ENCODE results near the gene POU6F2. TPM values are rescaled to one million over a fixed set of nuclear protein-coding genes. Genes with fewer than 3 reads are reported as not detected.

Gene POU6F2
- total and polyA plus RNA-seq, 2 donors from 2014 or later = 0.47 TPM; not detected in 1

DNA sequence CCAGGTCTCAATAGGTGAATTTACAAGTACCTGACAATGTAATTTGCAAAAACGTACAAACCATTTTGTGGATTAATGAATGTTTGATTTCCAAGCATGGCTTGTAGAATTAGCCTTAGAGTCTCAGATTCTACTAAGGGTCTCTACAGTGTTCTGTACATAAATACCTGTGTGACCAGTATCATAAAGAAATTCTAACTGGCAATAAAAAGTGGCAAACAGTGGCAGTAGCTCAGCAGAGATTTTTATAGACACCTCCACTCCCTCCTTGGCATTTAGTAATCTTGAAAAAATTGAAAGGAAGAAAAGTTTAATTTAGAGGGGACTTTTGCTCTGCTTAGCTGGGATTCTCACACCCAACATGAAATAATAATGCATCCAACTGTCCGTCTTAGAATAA is 220.8 kb downstream of the POU6F2 start:
- Histone ChIP-seq H3K9me3 (ENCODE audit: control insufficient read depth in 2 of 3, insufficient read depth in 1 of 3, low read length in 3 of 3) (no peaks in the 10 kb centered on the region), H3K36me3 (ENCODE audit: control insufficient read depth in 2 of 3, insufficient read depth in 3 of 3, low read length in 3 of 3) (no peaks in the 10 kb centered on the region), H3K27me3 (ENCODE audit: control insufficient read depth, insufficient read depth, low read length) (no peaks in the 10 kb centered on the region), H3K27ac (ENCODE audit: low read depth in 2 of 2, low read length in 2 of 2) (no peak overlapping the region), H3K4me3 (ENCODE audit: low read length in 3 of 3) (no peak overlapping the region), H3K4me1 (ENCODE audit: control insufficient read depth in 2 of 3, insufficient read depth in 2 of 3, low read depth in 1 of 3, low read length in 3 of 3) (no peaks in the 10 kb centered on the region), H3K9ac (ENCODE audit: low read length in 3 of 3) (no peak overlapping the region)
- FAIRE-seq (no peak), DNase-seq (no peak)
- TF ChIP-seq, protein P1, sequence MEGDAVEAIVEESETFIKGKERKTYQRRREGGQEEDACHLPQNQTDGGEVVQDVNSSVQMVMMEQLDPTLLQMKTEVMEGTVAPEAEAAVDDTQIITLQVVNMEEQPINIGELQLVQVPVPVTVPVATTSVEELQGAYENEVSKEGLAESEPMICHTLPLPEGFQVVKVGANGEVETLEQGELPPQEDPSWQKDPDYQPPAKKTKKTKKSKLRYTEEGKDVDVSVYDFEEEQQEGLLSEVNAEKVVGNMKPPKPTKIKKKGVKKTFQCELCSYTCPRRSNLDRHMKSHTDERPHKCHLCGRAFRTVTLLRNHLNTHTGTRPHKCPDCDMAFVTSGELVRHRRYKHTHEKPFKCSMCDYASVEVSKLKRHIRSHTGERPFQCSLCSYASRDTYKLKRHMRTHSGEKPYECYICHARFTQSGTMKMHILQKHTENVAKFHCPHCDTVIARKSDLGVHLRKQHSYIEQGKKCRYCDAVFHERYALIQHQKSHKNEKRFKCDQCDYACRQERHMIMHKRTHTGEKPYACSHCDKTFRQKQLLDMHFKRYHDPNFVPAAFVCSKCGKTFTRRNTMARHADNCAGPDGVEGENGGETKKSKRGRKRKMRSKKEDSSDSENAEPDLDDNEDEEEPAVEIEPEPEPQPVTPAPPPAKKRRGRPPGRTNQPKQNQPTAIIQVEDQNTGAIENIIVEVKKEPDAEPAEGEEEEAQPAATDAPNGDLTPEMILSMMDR (IDR thresholded peaks at IDR 0.05; ENCODE audit: borderline replicate concordance, extremely low read depth, insufficient read depth) = no peak
- intact Hi-C loops (cut with DNase I) = no loop called here

- DNase-seq (no peak), FAIRE-seq (no peak)
- H3K4me3 ChIP-seq (ENCODE audit: low read length in 3 of 3) = no peak overlapping the region
- H3K27ac ChIP-seq (ENCODE audit: low read depth in 2 of 2, low read length in 2 of 2) = no peak overlapping the region
- no peak overlapping the region for H3K9ac ChIP-seq (ENCODE audit: low read length in 3 of 3)
- no peaks in the 10 kb centered on the region for H3K36me3 ChIP-seq (ENCODE audit: control insufficient read depth in 2 of 3, insufficient read depth in 3 of 3, low read length in 3 of 3)
- TF ChIP-seq, protein P1 (IDR thresholded peaks at IDR 0.05; ENCODE audit: borderline replicate concordance, extremely low read depth, insufficient read depth) = no peak
- no peaks in the 10 kb centered on the region for H3K4me1 ChIP-seq (ENCODE audit: control insufficient read depth in 2 of 3, insufficient read depth in 2 of 3, low read depth in 1 of 3, low read length in 3 of 3)
- no peaks in the 10 kb centered on the region for H3K27me3 ChIP-seq (ENCODE audit: control insufficient read depth, insufficient read depth, low read length)
- intact Hi-C loops (cut with DNase I) = no loop called here
- no peaks in the 10 kb centered on the region for H3K9me3 ChIP-seq (ENCODE audit: control insufficient read depth in 2 of 3, insufficient read depth in 1 of 3, low read length in 3 of 3)
These were observed 221.3 kb downstream of the POU6F2 start for GRCh38 chr7:39199006-39199405.

DNA sequence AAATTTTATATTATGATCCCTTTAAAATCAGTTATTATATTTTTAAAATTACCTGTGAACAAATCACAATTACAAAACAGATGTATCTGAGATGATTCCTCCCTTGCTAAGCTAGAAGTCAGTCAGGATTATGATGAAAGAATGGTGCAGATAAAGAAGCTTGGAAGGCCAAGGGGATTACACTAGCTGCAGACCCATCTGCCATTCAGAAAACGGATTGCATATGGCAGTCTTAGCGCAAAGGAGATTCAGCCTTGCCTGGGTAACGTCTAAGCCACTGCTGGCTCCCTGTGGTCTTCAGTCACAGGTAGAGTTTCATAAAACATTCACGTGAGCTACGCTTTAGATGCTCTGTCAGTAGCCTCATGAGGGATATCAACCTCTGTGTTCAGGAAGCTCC is 222.2 kb downstream of the POU6F2 start:
- no peak overlapping the region for H3K27ac ChIP-seq (ENCODE audit: low read depth in 2 of 2, low read length in 2 of 2)
- no peak overlapping the region for H3K9ac ChIP-seq (ENCODE audit: low read length in 3 of 3)
- no peaks in the 10 kb centered on the region for H3K4me1 ChIP-seq (ENCODE audit: control insufficient read depth in 2 of 3, insufficient read depth in 2 of 3, low read depth in 1 of 3, low read length in 3 of 3)
- H3K4me3 ChIP-seq (ENCODE audit: low read length in 3 of 3) = no peak overlapping the region
- H3K27me3 ChIP-seq (ENCODE audit: control insufficient read depth, insufficient read depth, low read length) = no peaks in the 10 kb centered on the region
- no peak for FAIRE-seq
- H3K36me3 ChIP-seq (ENCODE audit: control insufficient read depth in 2 of 3, insufficient read depth in 3 of 3, low read length in 3 of 3) = no peaks in the 10 kb centered on the region
- TF ChIP-seq, protein P1 (IDR thresholded peaks at IDR 0.05; ENCODE audit: borderline replicate concordance, extremely low read depth, insufficient read depth) = no peak
- intact Hi-C loops (cut with DNase I) = no loop called here
- no peaks in the 10 kb centered on the region for H3K9me3 ChIP-seq (ENCODE audit: control insufficient read depth in 2 of 3, insufficient read depth in 1 of 3, low read length in 3 of 3)
- no peak for DNase-seq

GRCh38 chr7:39202041-39202440 is 224.3 kb downstream of the POU6F2 start:
- Histone ChIP-seq H3K27ac (ENCODE audit: low read depth in 2 of 2, low read length in 2 of 2) (no peak overlapping the region), H3K4me3 (ENCODE audit: low read length in 3 of 3) (no peak overlapping the region), H3K9me3 (ENCODE audit: control insufficient read depth in 2 of 3, insufficient read depth in 1 of 3, low read length in 3 of 3) (no peaks in the 10 kb centered on the region), H3K27me3 (ENCODE audit: control insufficient read depth, insufficient read depth, low read length) (no peaks in the 10 kb centered on the region), H3K4me1 (ENCODE audit: control insufficient read depth in 2 of 3, insufficient read depth in 2 of 3, low read depth in 1 of 3, low read length in 3 of 3) (no peaks in the 10 kb centered on the region), H3K36me3 (ENCODE audit: control insufficient read depth in 2 of 3, insufficient read depth in 3 of 3, low read length in 3 of 3) (no peaks in the 10 kb centered on the region), H3K9ac (ENCODE audit: low read length in 3 of 3) (no peak overlapping the region)
- no peak for DNase-seq
- intact Hi-C loops (cut with DNase I) = no loop called here
- TF ChIP-seq, protein P1 (IDR thresholded peaks at IDR 0.05; ENCODE audit: borderline replicate concordance, extremely low read depth, insufficient read depth) = no peak
- FAIRE-seq = no peak

Data from kidney (tissue), 14 donors.